Measurements from ENCODE around the gene MAN1A2. TPM values are rescaled to one million over a fixed set of nuclear protein-coding genes. Genes with fewer than 3 reads are reported as not detected.

MAN1A2 gene
- total and polyA plus RNA-seq, 9 of the 15 experiments (the other 6 are each of a cell fraction or from before 2014, with no cell fraction given): 4.2 to 38.4 (median 18.7) TPM

DNA sequence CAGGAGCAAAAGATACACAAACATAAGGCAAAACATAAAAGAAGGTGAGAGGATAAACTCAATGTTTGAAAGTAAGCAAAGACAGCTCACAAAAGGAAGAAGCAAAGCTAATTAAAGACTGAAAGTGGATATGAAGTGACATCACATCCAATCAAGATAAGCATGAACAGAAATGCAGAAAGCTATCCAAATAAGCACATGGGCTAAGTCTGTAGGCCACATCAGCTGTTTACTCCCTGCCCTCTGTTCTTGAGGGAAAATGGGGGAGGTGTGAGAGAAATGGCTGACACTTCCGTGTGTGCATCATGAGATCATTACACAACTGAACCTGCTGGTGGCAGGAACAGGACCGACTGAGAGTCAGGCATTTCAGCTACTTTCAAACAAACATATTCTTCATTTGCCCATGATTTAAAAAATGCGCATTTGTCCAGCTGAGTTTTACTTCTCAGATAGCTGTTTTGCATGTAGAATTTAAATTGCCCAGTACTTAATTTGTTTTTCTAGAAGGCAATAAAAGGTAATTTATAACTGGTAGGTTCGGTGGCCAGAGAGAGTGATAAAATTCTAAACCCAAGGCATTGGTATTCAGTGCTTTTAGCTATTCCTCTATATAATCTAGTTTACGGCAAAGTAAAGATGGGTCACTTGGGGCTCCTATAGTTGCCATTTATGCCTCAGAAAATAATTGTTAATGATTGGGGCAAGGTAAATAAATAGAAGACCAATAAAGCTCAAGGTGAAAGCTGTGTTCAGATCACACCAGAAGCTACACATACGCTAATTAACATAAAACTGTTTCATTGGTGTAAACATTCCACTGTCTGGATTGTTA is 27.2 kb upstream of the MAN1A2 start (continued):
- TF ChIP-seq, protein P1, sequence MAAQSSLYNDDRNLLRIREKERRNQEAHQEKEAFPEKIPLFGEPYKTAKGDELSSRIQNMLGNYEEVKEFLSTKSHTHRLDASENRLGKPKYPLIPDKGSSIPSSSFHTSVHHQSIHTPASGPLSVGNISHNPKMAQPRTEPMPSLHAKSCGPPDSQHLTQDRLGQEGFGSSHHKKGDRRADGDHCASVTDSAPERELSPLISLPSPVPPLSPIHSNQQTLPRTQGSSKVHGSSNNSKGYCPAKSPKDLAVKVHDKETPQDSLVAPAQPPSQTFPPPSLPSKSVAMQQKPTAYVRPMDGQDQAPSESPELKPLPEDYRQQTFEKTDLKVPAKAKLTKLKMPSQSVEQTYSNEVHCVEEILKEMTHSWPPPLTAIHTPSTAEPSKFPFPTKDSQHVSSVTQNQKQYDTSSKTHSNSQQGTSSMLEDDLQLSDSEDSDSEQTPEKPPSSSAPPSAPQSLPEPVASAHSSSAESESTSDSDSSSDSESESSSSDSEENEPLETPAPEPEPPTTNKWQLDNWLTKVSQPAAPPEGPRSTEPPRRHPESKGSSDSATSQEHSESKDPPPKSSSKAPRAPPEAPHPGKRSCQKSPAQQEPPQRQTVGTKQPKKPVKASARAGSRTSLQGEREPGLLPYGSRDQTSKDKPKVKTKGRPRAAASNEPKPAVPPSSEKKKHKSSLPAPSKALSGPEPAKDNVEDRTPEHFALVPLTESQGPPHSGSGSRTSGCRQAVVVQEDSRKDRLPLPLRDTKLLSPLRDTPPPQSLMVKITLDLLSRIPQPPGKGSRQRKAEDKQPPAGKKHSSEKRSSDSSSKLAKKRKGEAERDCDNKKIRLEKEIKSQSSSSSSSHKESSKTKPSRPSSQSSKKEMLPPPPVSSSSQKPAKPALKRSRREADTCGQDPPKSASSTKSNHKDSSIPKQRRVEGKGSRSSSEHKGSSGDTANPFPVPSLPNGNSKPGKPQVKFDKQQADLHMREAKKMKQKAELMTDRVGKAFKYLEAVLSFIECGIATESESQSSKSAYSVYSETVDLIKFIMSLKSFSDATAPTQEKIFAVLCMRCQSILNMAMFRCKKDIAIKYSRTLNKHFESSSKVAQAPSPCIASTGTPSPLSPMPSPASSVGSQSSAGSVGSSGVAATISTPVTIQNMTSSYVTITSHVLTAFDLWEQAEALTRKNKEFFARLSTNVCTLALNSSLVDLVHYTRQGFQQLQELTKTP (IDR thresholded peaks at IDR 0.05; ENCODE audit: low read depth in 1 of 2, partially characterized antibody in 2 of 2): peak in 1 of 2 experiments; percentile 28
- no peak for TF ChIP-seq ZNF431 (CRISPR knock-in tag; IDR thresholded peaks at IDR 0.05)
- TF ChIP-seq MECOM (CRISPR knock-in tag; IDR thresholded peaks at IDR 0.05): no peak
- TF ChIP-seq KDM2B (CRISPR knock-in tag; IDR thresholded peaks at IDR 0.05): no peak
- TF ChIP-seq, protein P2, sequence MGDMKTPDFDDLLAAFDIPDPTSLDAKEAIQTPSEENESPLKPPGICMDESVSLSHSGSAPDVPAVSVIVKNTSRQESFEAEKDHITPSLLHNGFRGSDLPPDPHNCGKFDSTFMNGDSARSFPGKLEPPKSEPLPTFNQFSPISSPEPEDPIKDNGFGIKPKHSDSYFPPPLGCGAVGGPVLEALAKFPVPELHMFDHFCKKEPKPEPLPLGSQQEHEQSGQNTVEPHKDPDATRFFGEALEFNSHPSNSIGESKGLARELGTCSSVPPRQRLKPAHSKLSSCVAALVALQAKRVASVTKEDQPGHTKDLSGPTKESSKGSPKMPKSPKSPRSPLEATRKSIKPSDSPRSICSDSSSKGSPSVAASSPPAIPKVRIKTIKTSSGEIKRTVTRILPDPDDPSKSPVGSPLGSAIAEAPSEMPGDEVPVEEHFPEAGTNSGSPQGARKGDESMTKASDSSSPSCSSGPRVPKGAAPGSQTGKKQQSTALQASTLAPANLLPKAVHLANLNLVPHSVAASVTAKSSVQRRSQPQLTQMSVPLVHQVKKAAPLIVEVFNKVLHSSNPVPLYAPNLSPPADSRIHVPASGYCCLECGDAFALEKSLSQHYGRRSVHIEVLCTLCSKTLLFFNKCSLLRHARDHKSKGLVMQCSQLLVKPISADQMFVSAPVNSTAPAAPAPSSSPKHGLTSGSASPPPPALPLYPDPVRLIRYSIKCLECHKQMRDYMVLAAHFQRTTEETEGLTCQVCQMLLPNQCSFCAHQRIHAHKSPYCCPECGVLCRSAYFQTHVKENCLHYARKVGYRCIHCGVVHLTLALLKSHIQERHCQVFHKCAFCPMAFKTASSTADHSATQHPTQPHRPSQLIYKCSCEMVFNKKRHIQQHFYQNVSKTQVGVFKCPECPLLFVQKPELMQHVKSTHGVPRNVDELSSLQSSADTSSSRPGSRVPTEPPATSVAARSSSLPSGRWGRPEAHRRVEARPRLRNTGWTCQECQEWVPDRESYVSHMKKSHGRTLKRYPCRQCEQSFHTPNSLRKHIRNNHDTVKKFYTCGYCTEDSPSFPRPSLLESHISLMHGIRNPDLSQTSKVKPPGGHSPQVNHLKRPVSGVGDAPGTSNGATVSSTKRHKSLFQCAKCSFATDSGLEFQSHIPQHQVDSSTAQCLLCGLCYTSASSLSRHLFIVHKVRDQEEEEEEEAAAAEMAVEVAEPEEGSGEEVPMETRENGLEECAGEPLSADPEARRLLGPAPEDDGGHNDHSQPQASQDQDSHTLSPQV (IDR thresholded peaks at IDR 0.05): peak; percentile 87
- no peak for TF ChIP-seq ZNF695 (CRISPR knock-in tag; IDR thresholded peaks at IDR 0.05)
- TF ChIP-seq NCOA4 (IDR thresholded peaks at IDR 0.05; ENCODE audit: partially characterized antibody): no peak
- no peak for TF ChIP-seq EGR1 (conservative IDR thresholded peaks at IDR 0.05)
- TF ChIP-seq, protein P3, sequence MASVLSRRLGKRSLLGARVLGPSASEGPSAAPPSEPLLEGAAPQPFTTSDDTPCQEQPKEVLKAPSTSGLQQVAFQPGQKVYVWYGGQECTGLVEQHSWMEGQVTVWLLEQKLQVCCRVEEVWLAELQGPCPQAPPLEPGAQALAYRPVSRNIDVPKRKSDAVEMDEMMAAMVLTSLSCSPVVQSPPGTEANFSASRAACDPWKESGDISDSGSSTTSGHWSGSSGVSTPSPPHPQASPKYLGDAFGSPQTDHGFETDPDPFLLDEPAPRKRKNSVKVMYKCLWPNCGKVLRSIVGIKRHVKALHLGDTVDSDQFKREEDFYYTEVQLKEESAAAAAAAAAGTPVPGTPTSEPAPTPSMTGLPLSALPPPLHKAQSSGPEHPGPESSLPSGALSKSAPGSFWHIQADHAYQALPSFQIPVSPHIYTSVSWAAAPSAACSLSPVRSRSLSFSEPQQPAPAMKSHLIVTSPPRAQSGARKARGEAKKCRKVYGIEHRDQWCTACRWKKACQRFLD (CRISPR knock-in tag; IDR thresholded peaks at IDR 0.05): peak; percentile 96
- no peak for TF ChIP-seq HNRNPL (IDR thresholded peaks at IDR 0.05; ENCODE audit: low read depth, low read length)
- no peak for TF ChIP-seq ILF3 (IDR thresholded peaks at IDR 0.05; ENCODE audit: borderline replicate concordance)
- no peak for TF ChIP-seq ZFX (CRISPR knock-in tag; IDR thresholded peaks at IDR 0.05)
- TF ChIP-seq DMBX1 (CRISPR knock-in tag; IDR thresholded peaks at IDR 0.05; ENCODE audit: borderline replicate concordance): peak; percentile 80; the same call in 1 of the 2 replicates
- TF ChIP-seq, protein P4, sequence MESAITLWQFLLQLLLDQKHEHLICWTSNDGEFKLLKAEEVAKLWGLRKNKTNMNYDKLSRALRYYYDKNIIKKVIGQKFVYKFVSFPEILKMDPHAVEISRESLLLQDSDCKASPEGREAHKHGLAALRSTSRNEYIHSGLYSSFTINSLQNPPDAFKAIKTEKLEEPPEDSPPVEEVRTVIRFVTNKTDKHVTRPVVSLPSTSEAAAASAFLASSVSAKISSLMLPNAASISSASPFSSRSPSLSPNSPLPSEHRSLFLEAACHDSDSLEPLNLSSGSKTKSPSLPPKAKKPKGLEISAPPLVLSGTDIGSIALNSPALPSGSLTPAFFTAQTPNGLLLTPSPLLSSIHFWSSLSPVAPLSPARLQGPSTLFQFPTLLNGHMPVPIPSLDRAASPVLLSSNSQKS (CRISPR knock-in tag; IDR thresholded peaks at IDR 0.05): no peak
- TF ChIP-seq MCM5 (IDR thresholded peaks at IDR 0.05; ENCODE audit: low read depth): no peak
- 0 out of 2 replicates have a peak, but pooled peaks have one; percentile 20 for TF ChIP-seq FOSL1 (tag; conservative IDR thresholded peaks at IDR 0.05)

Measured in K562 (cell line).